ENCODE data around the gene TRAPPC3L. TPM values are rescaled to one million over a fixed set of nuclear protein-coding genes. Genes with fewer than 3 reads are reported as not detected.

Gene TRAPPC3L
- not detected in 2 replicates for total RNA-seq

DNA sequence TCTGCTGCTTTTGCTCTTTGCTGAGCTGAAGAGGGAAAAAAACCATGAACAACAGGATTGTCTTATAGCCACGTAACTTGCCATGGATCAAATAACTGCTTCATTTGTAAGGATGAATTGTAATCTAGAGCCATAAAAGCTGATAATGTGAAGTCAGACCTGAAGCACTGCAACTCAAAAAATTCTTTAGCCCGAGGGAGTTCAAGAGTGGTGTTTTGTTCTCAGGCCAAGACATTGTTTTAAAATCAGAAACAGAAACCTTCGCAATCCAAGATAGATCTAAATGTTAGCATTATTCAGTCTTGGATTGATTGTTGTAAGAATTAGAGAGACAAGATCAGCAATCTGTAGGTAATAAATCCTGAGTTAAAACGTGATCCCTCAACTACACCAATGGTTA lies at the start of gene TRAPPC3L:
Gene TRAPPC3L, minus strand, starts transcription at position 34 of the 400 bp plus-strand sequence. CDS start 170 bp downstream, outside the sequence.
- intact Hi-C loops (cut with micrococcal nuclease) = no loop called here

DNA sequence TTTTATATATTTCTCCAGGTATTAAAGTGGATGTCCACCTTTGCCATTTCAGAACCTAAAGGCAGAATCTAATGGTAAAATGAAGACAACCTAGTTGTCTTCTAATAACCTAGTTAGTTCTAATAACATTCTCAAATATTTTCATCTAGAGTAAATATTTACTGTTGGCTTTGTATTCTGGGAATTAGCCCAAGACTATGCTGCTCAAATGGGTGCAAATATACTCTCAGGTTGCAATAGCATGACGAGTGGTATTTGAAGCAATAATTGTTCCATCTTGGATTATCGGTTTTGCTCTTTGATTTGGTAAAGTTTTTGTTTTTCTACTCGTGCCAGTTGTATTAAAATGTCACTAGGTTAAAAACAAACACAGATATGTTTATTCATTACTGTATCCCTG lies 49.8 kb upstream of the TRAPPC3L start:
- intact Hi-C loops (cut with micrococcal nuclease) = no loop called here

DNA sequence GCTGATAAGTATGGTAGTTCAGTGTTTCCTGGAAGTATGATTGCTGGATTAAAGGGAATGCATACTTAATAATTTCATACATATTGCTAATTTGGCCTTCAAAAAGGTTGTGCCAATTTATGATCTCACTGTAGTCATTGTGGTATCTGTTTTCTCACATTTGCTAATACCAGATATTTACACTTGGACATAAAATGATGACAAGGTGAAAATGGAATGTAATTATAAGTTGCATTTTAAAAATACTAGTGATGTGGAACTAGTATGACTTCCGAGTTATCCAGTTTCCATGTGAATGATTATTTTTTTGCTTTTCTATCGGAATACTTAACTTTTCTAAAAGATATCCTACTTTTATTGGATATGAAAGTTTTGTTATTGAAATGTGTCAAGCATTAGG lies 41.3 kb upstream of the TRAPPC3L start:
- intact Hi-C loops (cut with micrococcal nuclease) = no loop called here

DNA sequence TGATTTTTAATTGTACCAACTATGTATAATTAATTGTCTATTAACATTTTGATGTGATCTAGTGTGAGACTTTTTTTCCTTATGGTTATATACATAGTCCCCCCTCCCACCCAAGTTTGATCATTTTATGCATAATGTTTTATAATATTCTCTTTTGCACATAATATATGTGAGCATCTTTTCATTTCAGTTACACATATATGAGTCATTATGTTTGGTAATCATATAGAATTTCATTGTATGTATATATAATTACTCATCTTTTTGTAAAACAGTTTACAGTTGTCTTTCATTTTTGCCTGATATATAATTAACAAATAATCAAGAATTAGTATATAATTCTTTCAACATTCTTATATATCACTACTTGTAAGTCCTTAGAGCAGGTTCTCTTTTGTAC lies 40.8 kb upstream of the TRAPPC3L start:
- intact Hi-C loops (cut with micrococcal nuclease) = no loop called here

DNA sequence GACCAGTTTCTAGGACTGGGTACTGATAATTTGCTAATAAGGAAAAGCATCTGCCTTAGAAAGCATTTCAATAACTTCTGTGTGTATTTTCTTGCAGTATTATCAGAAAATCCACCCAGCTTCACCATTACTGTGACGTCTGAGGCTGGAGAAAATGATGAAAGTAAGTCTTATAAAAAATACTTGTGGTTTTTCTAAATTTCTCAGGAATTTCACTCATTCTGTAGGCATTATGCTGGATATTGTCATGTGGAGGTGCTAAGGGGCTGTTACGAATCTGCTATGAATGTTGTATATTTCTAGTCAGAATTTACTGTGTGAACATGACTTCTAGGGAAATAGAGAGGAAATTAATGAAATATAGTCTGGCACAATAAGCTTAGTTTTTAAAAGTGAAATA lies 34.7 kb upstream of the TRAPPC3L start:
- intact Hi-C loops (cut with micrococcal nuclease) = no loop called here

DNA sequence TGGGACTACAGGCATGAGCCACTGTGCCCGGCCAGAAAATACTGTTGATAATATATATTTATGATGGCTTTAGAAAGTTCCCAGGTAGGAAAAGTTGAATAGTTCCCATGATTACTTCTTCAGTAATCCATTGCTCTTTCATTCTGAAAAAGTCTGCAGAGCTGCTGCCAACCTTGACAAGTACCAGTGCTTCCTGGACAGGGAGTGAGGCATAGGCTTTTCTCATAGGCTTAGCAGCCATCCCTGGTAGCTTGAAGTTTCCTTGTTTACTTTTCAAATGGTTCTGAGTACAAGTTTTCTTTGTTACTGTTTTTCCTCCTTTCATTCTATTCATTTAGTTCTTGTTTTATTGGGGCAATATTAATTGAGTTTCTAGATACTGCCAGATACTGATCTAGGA lies 33.7 kb upstream of the TRAPPC3L start:
- intact Hi-C loops (cut with micrococcal nuclease) = no loop called here

DNA sequence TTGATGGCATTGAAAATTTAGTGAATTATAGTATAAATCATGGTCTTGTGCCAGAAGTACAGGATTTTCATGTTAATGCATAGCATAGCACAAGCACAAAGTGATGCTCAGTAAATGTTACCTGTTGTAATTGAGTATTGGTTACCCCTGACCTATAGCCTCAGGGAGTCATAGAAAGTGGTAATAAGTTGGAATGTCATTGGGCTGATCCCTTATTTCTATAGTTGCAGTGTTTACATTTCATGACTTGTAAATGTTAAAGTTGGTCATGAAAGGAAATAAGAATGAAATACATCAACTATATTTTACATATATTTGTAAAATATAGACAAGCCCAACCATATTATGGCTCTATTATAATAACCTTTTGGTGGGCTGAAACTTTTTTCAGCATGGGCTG lies 32.9 kb upstream of the TRAPPC3L start:
- intact Hi-C loops (cut with micrococcal nuclease) = no loop called here

DNA sequence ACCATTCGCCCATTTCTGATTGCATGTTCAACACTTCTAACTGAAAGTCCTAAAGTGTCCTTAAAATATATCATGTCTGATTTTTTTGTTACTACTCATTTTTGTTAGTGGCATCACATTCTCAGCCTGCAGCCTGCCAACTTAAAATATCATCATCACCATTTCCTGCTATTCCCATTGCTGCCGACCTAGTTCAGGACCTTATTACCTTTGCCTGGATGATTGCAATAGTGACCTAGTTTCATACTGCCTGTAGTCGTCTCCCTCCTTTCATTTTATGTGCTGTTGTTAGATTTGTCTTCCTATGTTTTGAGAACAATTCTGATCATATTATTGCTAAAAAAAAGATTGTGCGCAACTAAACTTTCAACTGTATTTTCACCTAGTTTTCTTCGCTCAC lies 32.0 kb upstream of the TRAPPC3L start:
- intact Hi-C loops (cut with micrococcal nuclease) = no loop called here

DNA sequence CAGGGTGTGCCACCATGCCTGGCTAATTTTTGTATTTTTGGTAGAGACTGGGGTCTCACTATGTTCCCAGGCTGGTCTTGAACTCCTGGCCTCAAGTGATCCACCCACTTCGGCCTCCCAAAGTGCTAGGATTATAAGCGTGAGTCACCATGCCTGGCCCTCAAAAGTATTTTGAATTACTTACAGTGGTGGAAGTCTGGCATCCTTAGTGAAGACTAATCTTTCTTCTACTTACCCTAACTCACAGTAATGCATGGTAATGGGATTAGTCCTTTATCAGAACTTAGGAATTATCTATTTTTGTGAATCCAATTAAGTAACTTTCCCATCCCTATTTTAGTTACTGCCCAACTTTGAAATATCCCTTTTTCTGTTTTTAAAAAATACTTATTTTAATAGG lies 29.7 kb upstream of the TRAPPC3L start:
- intact Hi-C loops (cut with micrococcal nuclease) = no loop called here

DNA sequence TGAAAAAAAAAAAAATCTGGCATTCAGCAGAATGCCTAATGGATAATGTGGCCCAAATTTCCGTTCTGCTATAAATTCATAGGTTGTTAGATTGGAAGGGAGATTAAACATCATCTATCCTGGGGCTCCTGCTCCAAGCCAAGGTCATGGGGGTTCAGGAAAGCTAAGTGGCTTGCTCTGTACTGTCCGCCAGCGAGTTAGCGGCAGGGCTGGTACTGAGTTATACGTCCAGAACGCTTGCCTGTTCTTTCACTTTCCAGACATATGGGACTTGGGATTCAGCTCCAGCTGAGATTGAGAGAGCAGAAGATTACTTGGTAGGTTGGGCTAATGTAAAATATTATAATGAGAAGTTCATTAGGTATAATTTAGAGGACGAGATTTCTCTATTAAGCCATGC lies 26.7 kb upstream of the TRAPPC3L start:
- intact Hi-C loops (cut with micrococcal nuclease) = no loop called here

DNA sequence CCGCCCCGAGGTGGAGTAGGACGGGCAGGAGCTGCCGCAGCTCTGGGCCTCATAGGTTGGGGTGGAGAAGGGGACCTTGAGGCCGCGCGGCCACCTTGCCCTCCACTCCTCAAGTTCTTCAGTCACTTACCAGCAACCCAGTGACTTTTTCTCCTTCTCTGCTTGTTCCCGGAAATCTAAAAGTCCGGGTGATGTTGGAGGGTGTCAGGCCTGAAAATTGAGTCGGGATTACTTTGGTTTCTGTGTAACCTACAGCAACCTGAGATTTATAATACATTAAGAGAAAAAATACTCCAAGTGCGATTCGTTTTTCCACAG lies 26.2 kb upstream of the TRAPPC3L start:
- intact Hi-C loops (cut with micrococcal nuclease) = loop anchor here (1.0 to 2.0 kb wide), 11 partner anchors 39 to 1031 kb away; partner anchors contain the start of genes GOPC, KPNA5, RSPH4A and TSPYL1

DNA sequence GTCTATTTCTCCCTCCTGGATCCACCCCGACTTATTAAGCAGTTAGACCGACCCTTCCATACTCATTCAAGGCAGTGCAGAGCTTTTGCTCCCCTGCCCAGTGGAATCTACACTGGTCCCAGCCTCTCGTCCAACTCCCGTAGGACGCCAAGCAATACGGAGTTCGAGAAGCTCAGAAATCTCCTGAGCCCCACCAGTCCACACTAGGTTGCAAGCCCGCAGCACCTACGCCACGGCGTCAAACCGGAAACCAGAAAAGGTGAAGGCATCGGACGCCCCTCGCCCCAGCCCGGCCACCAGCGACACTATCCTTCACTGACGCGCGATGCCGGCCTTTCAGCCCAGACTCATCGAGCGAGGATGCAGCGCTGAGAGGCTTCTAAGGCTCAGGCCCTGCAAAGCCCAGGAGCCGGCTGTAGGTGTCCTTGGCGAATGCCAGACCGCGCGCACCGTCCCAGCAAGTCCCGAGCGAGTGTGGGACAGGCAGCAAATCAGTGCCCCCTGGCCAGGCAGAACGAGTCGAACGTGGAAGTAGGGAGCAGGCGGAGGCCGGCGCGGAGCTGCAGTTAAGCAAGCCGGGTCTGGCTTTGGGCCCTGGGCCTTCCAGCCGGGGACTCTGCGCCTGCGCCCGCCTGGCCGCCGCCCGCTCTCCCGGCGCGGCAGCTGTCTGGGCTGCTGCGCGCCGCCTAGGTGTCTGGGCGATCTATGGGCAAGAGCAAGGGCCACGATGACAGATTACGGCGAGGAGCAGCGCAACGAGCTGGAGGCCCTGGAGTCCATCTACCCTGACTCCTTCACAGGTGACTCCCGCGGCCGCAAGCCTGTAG lies 25.6 kb upstream of the TRAPPC3L start, which contains the start of gene RWDD1:
Gene RWDD1, plus strand, starts transcription at position 649 of the 827 bp plus-strand sequence. Its CDS starts 79 bp downstream, at position 728.
- intact Hi-C loops (cut with micrococcal nuclease) = loop anchor here (1.0 to 2.0 kb wide), 11 partner anchors 38 to 1031 kb away; partner anchors contain the start of genes GOPC, KPNA5, RSPH4A and TSPYL1

DNA sequence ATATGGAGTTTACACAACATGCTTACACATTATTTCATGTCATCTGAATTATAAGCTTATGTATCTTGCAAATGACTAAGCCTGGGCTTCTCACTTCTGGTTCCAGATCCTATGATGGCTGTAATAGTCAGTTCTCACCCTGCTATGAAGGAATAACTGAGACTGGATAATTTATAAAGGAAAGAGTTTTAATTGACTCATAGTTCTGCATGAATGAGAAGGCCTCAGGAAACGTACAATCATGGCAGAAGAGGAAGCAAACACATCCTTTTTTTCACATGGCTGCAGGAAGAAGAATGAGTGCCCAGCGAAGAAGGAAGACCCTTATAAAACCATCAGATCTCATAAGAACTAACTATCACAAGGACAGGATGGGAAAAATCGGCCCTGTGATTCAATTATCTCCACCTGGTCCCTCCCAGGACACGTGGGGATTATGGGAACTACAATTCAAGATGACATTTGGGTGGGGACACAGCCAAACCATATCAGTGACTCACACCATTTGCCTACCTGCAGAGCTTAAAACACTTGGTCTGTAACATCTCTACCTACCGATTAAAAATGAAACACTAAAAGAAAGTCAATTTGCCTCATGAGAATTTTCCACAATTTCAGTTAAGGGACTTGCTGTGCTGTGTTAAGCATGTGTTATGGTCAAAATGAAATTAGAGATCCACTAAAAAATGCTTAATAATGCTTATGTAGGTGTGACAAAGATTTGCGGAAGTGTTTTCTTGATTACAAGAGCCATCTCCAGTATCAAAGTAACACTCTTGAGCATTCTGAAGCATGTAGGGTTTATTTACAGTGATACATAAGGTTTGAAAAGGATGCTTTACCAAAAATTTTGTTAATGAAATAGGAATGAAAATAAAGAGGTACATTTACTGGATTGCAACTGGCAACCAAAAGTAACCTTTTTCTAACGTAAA lies 23.6 kb upstream of the TRAPPC3L start:
- intact Hi-C loops (cut with micrococcal nuclease) = no loop called here

DNA sequence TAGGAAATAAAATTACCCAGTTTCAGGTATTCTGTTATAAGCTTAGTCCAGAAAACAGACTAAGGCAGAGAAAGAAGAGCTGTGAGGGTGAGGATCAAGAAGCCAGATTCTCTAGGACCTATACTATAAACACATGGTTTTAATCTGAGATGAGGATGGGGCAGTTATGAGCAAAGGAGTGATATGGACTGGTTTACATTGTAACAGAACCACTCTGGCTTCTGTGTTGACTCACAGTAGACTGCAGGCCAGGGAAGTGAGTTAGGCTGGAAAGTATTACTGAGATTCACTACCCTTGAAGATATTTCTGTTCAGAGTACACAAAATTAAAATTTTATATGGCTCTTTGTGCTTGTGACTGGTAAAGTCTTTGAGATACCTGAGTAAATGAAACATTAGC lies 22.6 kb upstream of the TRAPPC3L start:
- intact Hi-C loops (cut with micrococcal nuclease) = no loop called here

DNA sequence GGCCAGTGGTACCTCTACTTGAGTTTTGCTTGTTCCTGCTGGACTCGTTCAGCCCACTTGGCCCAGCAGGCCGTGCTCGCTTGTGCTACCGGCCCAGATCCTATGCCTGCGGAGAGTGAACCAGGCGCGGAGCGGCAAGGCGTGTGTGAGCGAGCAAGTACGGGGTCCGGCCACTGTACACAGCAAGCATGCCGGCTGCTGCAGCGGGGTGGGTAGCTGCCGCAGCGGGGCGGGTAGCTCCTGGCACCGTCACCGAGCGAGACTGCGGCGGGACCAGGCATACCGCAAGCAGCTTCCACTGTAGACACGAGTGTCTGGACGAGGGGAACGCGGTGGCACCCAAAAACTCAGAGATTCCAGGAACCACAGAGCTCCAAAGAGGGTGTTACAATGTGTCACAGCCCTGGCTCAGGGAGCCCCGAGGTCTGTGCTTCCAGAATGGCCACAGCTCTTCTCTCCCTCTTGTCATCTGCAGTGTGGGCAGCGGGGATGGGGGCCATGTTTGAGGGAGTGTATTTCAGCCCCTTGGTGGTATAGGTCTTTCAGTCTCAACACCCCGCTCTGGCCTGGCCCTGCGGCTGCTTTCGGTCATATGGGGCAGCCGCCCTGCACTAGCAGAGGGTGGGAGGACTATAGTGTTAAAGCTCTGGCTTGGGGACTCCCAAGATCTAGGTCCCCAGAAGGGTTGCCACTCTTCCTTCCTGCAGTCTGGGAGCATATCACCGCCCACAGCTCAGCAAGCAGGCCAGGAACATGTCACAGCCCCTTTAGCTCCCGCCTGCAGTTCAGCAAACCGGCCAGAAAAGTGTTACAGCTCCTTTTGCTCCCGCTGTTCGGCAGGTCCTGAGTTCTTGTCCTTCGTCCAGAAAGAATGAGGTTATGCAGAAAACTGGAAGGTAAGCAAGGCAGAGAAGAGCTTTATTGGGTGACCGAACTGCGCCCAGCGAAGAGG lies 19.7 kb upstream of the TRAPPC3L start:
- intact Hi-C loops (cut with micrococcal nuclease) = no loop called here

DNA sequence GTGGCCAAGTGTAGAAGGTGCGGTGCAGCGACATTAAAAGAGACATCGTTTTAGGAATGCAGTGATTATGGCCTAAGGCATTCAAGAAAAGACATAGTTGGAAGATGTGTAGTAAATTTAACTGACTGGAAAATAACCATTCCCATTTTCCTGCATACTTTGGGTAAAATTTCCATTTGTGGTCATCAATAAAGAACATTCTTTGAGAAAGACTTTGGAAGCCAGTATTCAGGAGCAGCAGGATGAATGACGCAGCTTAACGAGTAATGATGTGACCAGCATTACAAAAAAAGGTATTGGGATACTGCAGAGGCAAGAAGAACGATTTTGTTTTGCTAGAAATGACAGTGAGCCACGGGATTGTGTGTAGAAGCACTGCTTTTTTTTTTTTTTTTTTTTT lies 18.8 kb upstream of the TRAPPC3L start:
- intact Hi-C loops (cut with micrococcal nuclease) = no loop called here

DNA sequence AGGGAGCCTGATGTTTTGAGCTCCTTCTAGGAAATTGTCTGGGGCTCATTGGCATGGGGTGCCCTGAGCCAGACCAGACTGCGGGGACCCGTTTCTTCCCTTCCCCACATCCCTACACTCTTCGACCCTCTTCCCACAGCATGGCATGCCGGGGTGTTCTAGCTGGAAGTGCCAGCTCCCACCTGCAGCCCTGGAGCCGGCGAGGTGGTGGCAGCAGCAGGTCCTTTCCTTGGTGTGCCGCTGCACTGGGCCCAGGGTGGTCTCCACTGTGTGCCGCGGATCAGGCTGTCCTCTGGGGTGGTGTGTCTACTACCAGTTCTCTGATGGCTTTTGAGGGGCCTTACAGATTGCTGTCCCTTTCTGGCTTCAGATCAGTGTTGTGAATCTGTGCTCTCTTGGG lies 18.3 kb upstream of the TRAPPC3L start:
- intact Hi-C loops (cut with micrococcal nuclease) = no loop called here

DNA sequence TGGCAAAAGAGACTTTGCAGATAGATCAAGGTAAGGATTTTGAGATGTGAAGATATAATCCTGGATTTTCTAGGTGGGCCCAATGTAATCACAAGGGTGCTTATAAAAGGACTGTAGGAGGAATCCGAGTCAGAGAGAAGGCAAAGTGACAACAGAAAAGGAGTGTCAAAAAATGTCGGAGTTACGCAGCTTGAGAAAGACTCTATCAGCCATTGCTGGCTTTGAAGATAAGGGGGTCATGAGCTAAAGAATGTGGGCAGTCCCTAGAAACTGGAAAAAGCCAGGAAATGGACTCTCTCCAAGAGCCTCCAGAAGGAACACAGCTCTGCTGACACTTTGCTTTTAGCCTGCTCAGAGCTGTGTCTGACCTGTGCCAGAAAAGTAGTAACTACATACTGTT lies 17.1 kb upstream of the TRAPPC3L start:
- intact Hi-C loops (cut with micrococcal nuclease) = no loop called here

DNA sequence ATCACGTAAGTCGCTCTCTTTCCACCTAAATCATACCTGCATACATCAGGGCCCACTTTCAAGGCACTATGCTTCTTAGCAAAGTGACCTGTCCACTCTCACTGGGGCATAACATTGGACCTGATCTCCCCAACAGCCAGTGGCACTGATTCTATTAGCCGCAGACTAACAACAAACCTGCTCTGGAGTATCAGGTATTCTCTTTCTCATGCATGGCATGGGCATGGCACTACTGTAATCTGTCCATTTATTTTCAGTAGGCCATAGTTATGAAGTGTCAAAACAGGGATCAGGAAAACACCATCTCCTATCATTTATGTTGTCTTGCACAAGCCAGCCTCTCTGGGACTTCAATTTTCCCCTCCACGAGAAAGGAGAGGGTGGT lies 16.5 kb upstream of the TRAPPC3L start:
- intact Hi-C loops (cut with micrococcal nuclease) = no loop called here

DNA sequence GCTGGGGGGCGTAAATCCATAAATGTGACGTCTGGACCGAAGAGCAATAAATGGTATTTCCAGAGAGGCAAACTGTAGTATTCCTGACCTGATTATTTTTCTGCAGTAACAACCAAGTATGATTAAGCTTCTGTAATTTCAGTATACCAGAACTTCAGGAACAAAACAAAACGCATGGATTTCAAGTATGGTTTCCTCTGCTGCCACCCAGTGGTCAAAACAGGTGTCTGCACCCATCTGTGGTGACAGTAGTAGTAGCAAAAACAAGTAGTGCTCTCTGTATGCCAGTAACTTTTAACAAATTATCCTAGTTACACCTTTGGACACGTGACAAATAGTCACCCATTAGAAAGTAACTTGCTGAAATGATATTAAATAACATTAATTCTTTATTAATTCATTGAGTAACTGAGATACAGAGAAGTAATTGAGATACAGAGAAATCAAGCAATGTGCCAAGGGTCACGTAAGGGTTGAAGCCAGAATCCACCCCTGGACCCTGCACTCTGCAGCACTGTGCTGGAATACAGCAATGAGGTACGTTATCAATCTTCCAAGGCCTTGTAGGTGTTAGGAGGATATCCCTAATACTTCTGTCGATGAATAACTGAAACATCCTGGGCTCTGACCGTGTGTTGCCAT lies 16.0 kb upstream of the TRAPPC3L start:
- intact Hi-C loops (cut with micrococcal nuclease) = loop anchor here (1.0 kb wide), 4 partner anchors 25 to 344 kb away; no protein-coding TSS in a partner anchor
